PC-9 (cell line): Measurements from ENCODE around the gene SYCP2. TPM values are rescaled to one million over a fixed set of nuclear protein-coding genes. Genes with fewer than 3 reads are reported as not detected.

Source experiments
- BruUV-seq: library from RNA; stranded (reverse); fragments of 400-500 nt; replicated peaks from 2 replicates; lab custom pipeline; 2021; lab: Mats Ljungman, UMichigan
- CTCF ChIA-PET: fragments of 300-600 bp; sonication (Branson Sonifier 250); formaldehyde crosslinking; loops from one replicate; lab custom pipeline; 2022; ENCODE audit warnings: antibody characterized with exemption; lab: Charles Lee
- POLR2A ChIA-PET: fragments of 300-600 bp; sonication (Branson Sonifier 250); formaldehyde crosslinking; loops from one replicate; lab custom pipeline; 2022; ENCODE audit warnings: antibody characterized with exemption; ENCODE audit not compliant: unreplicated experiment; lab: Charles Lee
- DNase-seq, 2 experiments: peaks; one replicate each; pipeline versions ENCODE4 v3.0.0 to v3.0.0-alpha.2; 2015 to 2022; ENCODE audit warnings: mixed read lengths in 1 of 2
- H2AFZ ChIP-seq: fragments of 200-600 bp; sonication (generic); 2 replicates; pipeline ENCODE4 v1.8.1; 2017; ENCODE audit warnings: antibody characterized with exemption
- H3F3A ChIP-seq: fragments of 200-600 bp; sonication (generic); 2 replicates; pipeline ENCODE4 v1.8.1; 2017; ENCODE audit warnings: antibody characterized with exemption, mild to moderate bottlenecking, low read depth; ENCODE audit not compliant: insufficient read depth
- H3K27ac ChIP-seq: fragments of 200-600 bp; sonication (generic); 2 replicates; pipeline ENCODE4 v1.6.1; 2016; ENCODE audit warnings: mixed run types
- H3K27me3 ChIP-seq: fragments of 200-600 bp; sonication (generic); 2 replicates; pipeline ENCODE4 v1.6.1; 2016; ENCODE audit warnings: low read depth, mixed run types; ENCODE audit not compliant: insufficient read depth
- H3K36me3 ChIP-seq: fragments of 200-600 bp; sonication (generic); 2 replicates; pipeline ENCODE4 v1.6.1; 2016; ENCODE audit warnings: low read depth, mixed run types
- H3K4me1 ChIP-seq: fragments of 200-600 bp; sonication (generic); replicated peaks from 2 replicates; pipeline ENCODE4 v1.6.1; 2016; ENCODE audit warnings: mixed run types; ENCODE audit not compliant: insufficient read depth
- H3K4me2 ChIP-seq: fragments of 200-600 bp; sonication (generic); 2 replicates; pipeline ENCODE4 v1.6.1; 2017; ENCODE audit warnings: mixed run types
- H3K4me3 ChIP-seq: fragments of 200-600 bp; sonication (generic); 2 replicates; pipeline ENCODE4 v1.6.1; 2016; ENCODE audit warnings: mixed run types
- H3K79me2 ChIP-seq: fragments of 200-600 bp; sonication (generic); 2 replicates; pipeline ENCODE4 v1.6.1; 2017; ENCODE audit warnings: low read depth, mixed run types
- H3K9me2 ChIP-seq: fragments of 200-600 bp; sonication (generic); 2 replicates; pipeline ENCODE4 v1.8.1; 2017; ENCODE audit warnings: mild to moderate bottlenecking; ENCODE audit not compliant: insufficient read depth
- H3K9me3 ChIP-seq: fragments of 200-600 bp; sonication (generic); 2 replicates; pipeline ENCODE4 v1.8.1; 2016; ENCODE audit warnings: low read depth; ENCODE audit not compliant: insufficient read depth
- H4K20me1 ChIP-seq: fragments of 200-600 bp; sonication (generic); 2 replicates; pipeline ENCODE4 v1.8.1; 2017; ENCODE audit not compliant: insufficient read depth
- EZH2 ChIP-seq: fragments of 200-600 bp; sonication (generic); IDR thresholded peaks from 2 replicates; pipeline ENCODE4 v1.8.0; 2017; ENCODE audit warnings: antibody characterized with exemption, low read depth
- intact Hi-C: fragments of 100-400 bp; cut with micrococcal nuclease; formaldehyde crosslinking; loops from one replicate; pipeline ENCODE4 v1.10.0; 2022; ENCODE audit not compliant: unreplicated experiment
- total RNA-seq: library from RNA; stranded (reverse); gene quantifications from 2 replicates; pipeline ENCODE4 v1.2.3, GENCODE V29; 2021
- TF ChIP-seq, protein P1 (sequence below): fragments of 200-600 bp; sonication (generic); conservative IDR thresholded peaks from 2 replicates; pipeline ENCODE4 v1.6.1; 2017; ENCODE audit warnings: mixed run types, antibody characterized with exemption, mild to moderate bottlenecking, moderate library complexity

Gene SYCP2
- total RNA-seq, 1 experiment from 2014 or later, result 1.8 TPM

- POLR2A ChIA-PET, result no interaction called here
- TF ChIP-seq EZH2, result no peak
- TF ChIP-seq, protein P1, sequence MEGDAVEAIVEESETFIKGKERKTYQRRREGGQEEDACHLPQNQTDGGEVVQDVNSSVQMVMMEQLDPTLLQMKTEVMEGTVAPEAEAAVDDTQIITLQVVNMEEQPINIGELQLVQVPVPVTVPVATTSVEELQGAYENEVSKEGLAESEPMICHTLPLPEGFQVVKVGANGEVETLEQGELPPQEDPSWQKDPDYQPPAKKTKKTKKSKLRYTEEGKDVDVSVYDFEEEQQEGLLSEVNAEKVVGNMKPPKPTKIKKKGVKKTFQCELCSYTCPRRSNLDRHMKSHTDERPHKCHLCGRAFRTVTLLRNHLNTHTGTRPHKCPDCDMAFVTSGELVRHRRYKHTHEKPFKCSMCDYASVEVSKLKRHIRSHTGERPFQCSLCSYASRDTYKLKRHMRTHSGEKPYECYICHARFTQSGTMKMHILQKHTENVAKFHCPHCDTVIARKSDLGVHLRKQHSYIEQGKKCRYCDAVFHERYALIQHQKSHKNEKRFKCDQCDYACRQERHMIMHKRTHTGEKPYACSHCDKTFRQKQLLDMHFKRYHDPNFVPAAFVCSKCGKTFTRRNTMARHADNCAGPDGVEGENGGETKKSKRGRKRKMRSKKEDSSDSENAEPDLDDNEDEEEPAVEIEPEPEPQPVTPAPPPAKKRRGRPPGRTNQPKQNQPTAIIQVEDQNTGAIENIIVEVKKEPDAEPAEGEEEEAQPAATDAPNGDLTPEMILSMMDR, result no peak
- 0 out of 2 replicates have a peak overlapping the region, but pooled peaks have one; percentile 12 for H3K4me2 ChIP-seq
Observed at GRCh38 chr20:59945731-59946130, 12.3 kb upstream of the SYCP2 start.

GRCh38 chr20:59945175-59945574 lies 11.7 kb upstream of the SYCP2 start:
- no peak overlapping the region for H3K4me2 ChIP-seq
- no peaks in the 10 kb centered on the region for H3K27me3 ChIP-seq
- no peaks in the 10 kb centered on the region for H3K9me3 ChIP-seq
- H3K36me3 ChIP-seq, result peaks cover 12% of the 10 kb centered on the region; the same call in 1 of the 2 replicates
- POLR2A ChIA-PET, result no interaction called here
- H3K27ac ChIP-seq, result no peak overlapping the region
- H3F3A ChIP-seq, result peaks cover 46% of the 10 kb centered on the region
- no TSS peak for BruUV-seq
- no peaks in the 10 kb centered on the region for H4K20me1 ChIP-seq
- H3K4me1 ChIP-seq, result peaks cover 46% of the 10 kb centered on the region
- intact Hi-C loops, result loop anchor here (5.0 to 10.0 kb wide), 2 partner anchors 163 to 350 kb away; no protein-coding TSS in a partner anchor
- no peak for DNase-seq
- no peaks in the 10 kb centered on the region for H3K9me2 ChIP-seq
- CTCF ChIA-PET, result interaction anchor here (0.5 kb wide), 1 partner anchor 11 kb away, joined by 4 read pairs; the partner anchor contains the start of gene SYCP2
- no peak overlapping the region for H2AFZ ChIP-seq
- no peak overlapping the region for H3K4me3 ChIP-seq
- no peak for TF ChIP-seq EZH2
- TF ChIP-seq, protein P1, result no peak
- peaks cover 20% of the 10 kb centered on the region for H3K79me2 ChIP-seq

More at GRCh38 chr20:59945731-59946130, 12.3 kb upstream of the SYCP2 start:
- Histone ChIP-seq H3K4me1 (peaks cover 47% of the 10 kb centered on the region), H2AFZ (no peak overlapping the region), H3K27me3 (no peaks in the 10 kb centered on the region), H3K9me3 (no peaks in the 10 kb centered on the region), H3K27ac (no peak overlapping the region), H3F3A (peaks cover 41% of the 10 kb centered on the region), H3K9me2 (no peaks in the 10 kb centered on the region), H3K4me3 (no peak overlapping the region), H3K79me2 (peaks cover 20% of the 10 kb centered on the region), H4K20me1 (no peaks in the 10 kb centered on the region), H3K36me3 (peaks cover 12% of the 10 kb centered on the region; the same call in 1 of the 2 replicates)
- CTCF ChIA-PET, result no interaction called here
- intact Hi-C loops, result loop anchor here (5.0 to 10.0 kb wide), 2 partner anchors 163 to 351 kb away; no protein-coding TSS in a partner anchor
- no TSS peak for BruUV-seq
- DNase-seq, result no peak

GRCh38 chr20:59944726-59945125 lies 11.3 kb upstream of the SYCP2 start:
- no peak for DNase-seq
- ChIA-PET POLR2A (no interaction called here), CTCF (interaction anchor here (0.5 kb wide), 1 partner anchor 11 kb away, joined by 4 read pairs; the partner anchor contains the start of gene SYCP2)
- H3K79me2 ChIP-seq, result peaks cover 20% of the 10 kb centered on the region
- H3K27ac ChIP-seq, result no peak overlapping the region
- no peaks in the 10 kb centered on the region for H3K9me3 ChIP-seq
- no peaks in the 10 kb centered on the region for H4K20me1 ChIP-seq
- peaks cover 41% of the 10 kb centered on the region for H3K4me1 ChIP-seq
- H3K9me2 ChIP-seq, result no peaks in the 10 kb centered on the region
- H3K4me2 ChIP-seq, result no peak overlapping the region
- intact Hi-C loops, result loop anchor here (5.0 to 10.0 kb wide), 3 partner anchors 43 to 350 kb away; no protein-coding TSS in a partner anchor
- peaks cover 12% of the 10 kb centered on the region; the same call in 1 of the 2 replicates for H3K36me3 ChIP-seq
- no peaks in the 10 kb centered on the region for H3K27me3 ChIP-seq
- no peak for TF ChIP-seq EZH2
- TF ChIP-seq, protein P1, result no peak
- no TSS peak for BruUV-seq
- H3K4me3 ChIP-seq, result no peak overlapping the region
- H2AFZ ChIP-seq, result no peak overlapping the region
- H3F3A ChIP-seq, result peaks cover 49% of the 10 kb centered on the region
